OCI-LY3 (cell line): Measurements from ENCODE around the gene SLC24A1.

ENCODE experiments used
- H2AFZ ChIP-seq: fragments of 200-600, 300-600 bp; shearing (Covaris generic); 2 replicates; pipeline ENCODE4 v1.6.0; 2014; ENCODE audit warnings: antibody characterized with exemption, low read depth, low read length
- H3K27ac ChIP-seq: fragments of 200-600, 300-600 bp; sonication (generic); 2 replicates; pipeline ENCODE4 v1.5.1; 2014; ENCODE audit warnings: mild to moderate bottlenecking, low read length, moderate library complexity, mixed read lengths
- H3K27me3 ChIP-seq: fragments of 200-600, 300-600 bp; sonication (generic); 2 replicates; pipeline ENCODE4 v1.6.1; 2014; ENCODE audit warnings: low read depth, low read length, mixed read lengths
- H3K36me3 ChIP-seq: fragments of 200-600, 300-600 bp; sonication (generic); replicated peaks from 2 replicates; pipeline ENCODE3; 2014; ENCODE audit warnings: low read depth, low read length, mixed read lengths
- H3K4me1 ChIP-seq: fragments of 300-600, 200-600 bp; sonication (generic); 2 replicates; pipeline ENCODE4 v1.6.1; 2014; ENCODE audit warnings: low read length, mixed read lengths
- H3K4me2 ChIP-seq: fragments of 200-600, 300-600 bp; sonication (generic); 2 replicates; pipeline ENCODE4 v1.6.1; 2014; ENCODE audit warnings: low read length, mixed read lengths
- H3K4me3 ChIP-seq: fragments of 300-600, 200-600 bp; sonication (generic); 2 replicates; pipeline ENCODE4 v1.5.1; 2014; ENCODE audit warnings: antibody characterized with exemption, mild to moderate bottlenecking, low read length, moderate library complexity
- H3K79me2 ChIP-seq: fragments of 300-600, 200-600 bp; shearing (Covaris generic); 2 replicates; pipeline ENCODE4 v1.6.1; 2014; ENCODE audit warnings: mild to moderate bottlenecking, low read length, mixed read lengths
- H3K9ac ChIP-seq: fragments of 300-600, 200-600 bp; shearing (Covaris generic); 2 replicates; pipeline ENCODE4 v1.6.0; 2014; ENCODE audit warnings: mild to moderate bottlenecking, low read length, moderate library complexity
- H3K9me3 ChIP-seq: fragments of 200-600, 300-600 bp; shearing (Covaris generic); 2 replicates; pipeline ENCODE4 v1.6.1; 2014; ENCODE audit warnings: low read length, mixed read lengths; ENCODE audit not compliant: insufficient read depth
- H4K20me1 ChIP-seq: fragments of 200-600, 300-600 bp; sonication (generic); 2 replicates; pipeline ENCODE4 v1.6.1; 2016; ENCODE audit warnings: low read length, mixed read lengths; ENCODE audit not compliant: insufficient read depth
- CTCF ChIP-seq: fragments of 200-600, 300-600 bp; sonication (generic); IDR thresholded peaks from 2 replicates; pipeline ENCODE4 v1.5.1; 2014; ENCODE audit warnings: antibody characterized with exemption, low read length, low read depth
- EZH2phosphoT487 ChIP-seq: fragments of 200-600 bp; shearing (Covaris generic); IDR thresholded peaks from 2 replicates; pipeline ENCODE4 v1.6.1; 2018; ENCODE audit warnings: antibody characterized with exemption, mixed run types, low read depth

SLC24A1 gene

GRCh38 chr15:65583701-65584100 lies 38.0 kb upstream of the SLC24A1 start:
- no peaks in the 10 kb centered on the region for H3K4me1 ChIP-seq
- 0 out of 2 replicates have a peak, but pooled peaks cover 4% of the 10 kb centered on the region for H4K20me1 ChIP-seq
- no peak overlapping the region for H3K4me2 ChIP-seq
- no peak overlapping the region for H3K27ac ChIP-seq
- no peaks in the 10 kb centered on the region for H3K9me3 ChIP-seq
- H3K79me2 ChIP-seq = no peaks in the 10 kb centered on the region
- no peak overlapping the region for H2AFZ ChIP-seq
- H3K4me3 ChIP-seq = no peak overlapping the region
- H3K36me3 ChIP-seq = peaks cover 48% of the 10 kb centered on the region
- no peak for TF ChIP-seq EZH2phosphoT487
- no peak for TF ChIP-seq CTCF
- H3K9ac ChIP-seq = no peak overlapping the region
- no peaks in the 10 kb centered on the region for H3K27me3 ChIP-seq

- no peak for TF ChIP-seq EZH2phosphoT487
- no peak for TF ChIP-seq CTCF
- Histone ChIP-seq H3K9ac (no peak overlapping the region), H3K9me3 (no peaks in the 10 kb centered on the region), H3K4me2 (no peak overlapping the region), H3K27me3 (no peaks in the 10 kb centered on the region), H2AFZ (no peak overlapping the region), H3K36me3 (peaks cover 45% of the 10 kb centered on the region), H4K20me1 (0 out of 2 replicates have a peak, but pooled peaks cover 4% of the 10 kb centered on the region), H3K4me1 (no peaks in the 10 kb centered on the region), H3K4me3 (no peak overlapping the region), H3K79me2 (no peaks in the 10 kb centered on the region), H3K27ac (no peak overlapping the region)
These were observed 37.5 kb upstream of the SLC24A1 start for GRCh38 chr15:65584241-65584640.

GRCh38 chr15:65587094-65587493 lies 34.6 kb upstream of the SLC24A1 start:
- H3K9me3 ChIP-seq = no peaks in the 10 kb centered on the region
- no peaks in the 10 kb centered on the region for H3K79me2 ChIP-seq
- H3K4me2 ChIP-seq = no peak overlapping the region
- no peaks in the 10 kb centered on the region for H4K20me1 ChIP-seq
- H3K4me1 ChIP-seq = no peaks in the 10 kb centered on the region
- H3K27me3 ChIP-seq = no peaks in the 10 kb centered on the region
- H3K36me3 ChIP-seq = peaks cover 45% of the 10 kb centered on the region
- no peak overlapping the region for H3K27ac ChIP-seq
- H3K4me3 ChIP-seq = no peak overlapping the region
- no peak overlapping the region for H3K9ac ChIP-seq
- no peak overlapping the region for H2AFZ ChIP-seq
- TF ChIP-seq EZH2phosphoT487 (no peak), CTCF (no peak)

GRCh38 chr15:65595960-65596359 lies 25.8 kb upstream of the SLC24A1 start:
- H2AFZ ChIP-seq = no peak overlapping the region
- peaks cover 63% of the 10 kb centered on the region for H3K36me3 ChIP-seq
- TF ChIP-seq CTCF = peak; percentile 43
- no peak for TF ChIP-seq EZH2phosphoT487
- H3K9ac ChIP-seq = no peak overlapping the region
- H3K9me3 ChIP-seq = no peaks in the 10 kb centered on the region
- H3K4me1 ChIP-seq = no peaks in the 10 kb centered on the region
- H3K27ac ChIP-seq = no peak overlapping the region
- no peak overlapping the region for H3K4me3 ChIP-seq
- H3K27me3 ChIP-seq = no peaks in the 10 kb centered on the region
- H4K20me1 ChIP-seq = no peaks in the 10 kb centered on the region
- no peaks in the 10 kb centered on the region for H3K79me2 ChIP-seq
- H3K4me2 ChIP-seq = no peak overlapping the region
